Measurements from ENCODE around the gene MYEF2.

DNA sequence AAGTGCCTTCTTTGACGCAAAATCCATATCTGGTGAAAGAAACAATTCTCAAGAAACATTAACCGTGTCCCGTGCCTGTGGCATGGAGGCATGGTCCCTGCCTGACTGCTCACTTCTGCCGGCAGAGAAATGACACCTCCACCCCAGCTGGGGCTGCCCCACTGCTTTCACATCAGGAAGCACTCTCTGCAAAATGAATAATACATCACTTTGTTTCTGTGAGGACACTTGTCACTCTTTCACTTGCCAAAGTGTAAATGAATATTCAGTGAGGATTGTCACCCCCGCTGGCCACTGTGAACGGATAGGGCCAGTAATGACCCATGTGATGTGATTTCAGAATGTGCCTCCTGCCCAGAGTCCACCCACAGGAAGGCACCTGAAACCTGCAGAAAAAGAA is 88.4 kb downstream of the MYEF2 start:
- TF ChIP-seq, protein P1, sequence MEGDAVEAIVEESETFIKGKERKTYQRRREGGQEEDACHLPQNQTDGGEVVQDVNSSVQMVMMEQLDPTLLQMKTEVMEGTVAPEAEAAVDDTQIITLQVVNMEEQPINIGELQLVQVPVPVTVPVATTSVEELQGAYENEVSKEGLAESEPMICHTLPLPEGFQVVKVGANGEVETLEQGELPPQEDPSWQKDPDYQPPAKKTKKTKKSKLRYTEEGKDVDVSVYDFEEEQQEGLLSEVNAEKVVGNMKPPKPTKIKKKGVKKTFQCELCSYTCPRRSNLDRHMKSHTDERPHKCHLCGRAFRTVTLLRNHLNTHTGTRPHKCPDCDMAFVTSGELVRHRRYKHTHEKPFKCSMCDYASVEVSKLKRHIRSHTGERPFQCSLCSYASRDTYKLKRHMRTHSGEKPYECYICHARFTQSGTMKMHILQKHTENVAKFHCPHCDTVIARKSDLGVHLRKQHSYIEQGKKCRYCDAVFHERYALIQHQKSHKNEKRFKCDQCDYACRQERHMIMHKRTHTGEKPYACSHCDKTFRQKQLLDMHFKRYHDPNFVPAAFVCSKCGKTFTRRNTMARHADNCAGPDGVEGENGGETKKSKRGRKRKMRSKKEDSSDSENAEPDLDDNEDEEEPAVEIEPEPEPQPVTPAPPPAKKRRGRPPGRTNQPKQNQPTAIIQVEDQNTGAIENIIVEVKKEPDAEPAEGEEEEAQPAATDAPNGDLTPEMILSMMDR (IDR thresholded peaks at IDR 0.05; ENCODE audit: extremely low read depth in 1 of 2, insufficient read depth in 1 of 2, low read depth in 1 of 2, low read length in 2 of 2), result no peak
- TF ChIP-seq, protein P2, sequence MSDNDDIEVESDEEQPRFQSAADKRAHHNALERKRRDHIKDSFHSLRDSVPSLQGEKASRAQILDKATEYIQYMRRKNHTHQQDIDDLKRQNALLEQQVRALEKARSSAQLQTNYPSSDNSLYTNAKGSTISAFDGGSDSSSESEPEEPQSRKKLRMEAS (IDR thresholded peaks at IDR 0.05; ENCODE audit: insufficient read depth, insufficient read length), result no peak
- TF ChIP-seq POLR2A (IDR thresholded peaks at IDR 0.05; ENCODE audit: low read depth, low read length), result no peak
- TF ChIP-seq POLR2AphosphoS5 (IDR thresholded peaks at IDR 0.05; ENCODE audit: insufficient read depth, low read depth, low read length), result no peak
- no peak for TF ChIP-seq EZH2 (IDR thresholded peaks at IDR 0.05; ENCODE audit: borderline replicate concordance, low read depth, low read length, severe bottlenecking)
- no peak for TF ChIP-seq FOS (IDR thresholded peaks at IDR 0.05; ENCODE audit: borderline replicate concordance, insufficient read depth, low read length)
- TF ChIP-seq MYC (IDR thresholded peaks at IDR 0.05; ENCODE audit: low read depth, low read length), result no peak
- TF ChIP-seq JUN (IDR thresholded peaks at IDR 0.05; ENCODE audit: borderline replicate concordance, insufficient read depth, insufficient read length, low read depth), result no peak
